GM23338 (cell line): Measurements from ENCODE around the gene SAFB. TPM values are rescaled to one million over a fixed set of nuclear protein-coding genes. Genes with fewer than 3 reads are reported as not detected.

Source experiments
- ATAC-seq: fragments of 200-7000 bp; cut with Tn5 transposase; 3 replicates; pipeline ENCODE4 v1.9.1; 2020
- DNase-seq: peaks from one replicate; pipeline ENCODE4 v3.0.0-alpha.2; 2015; ENCODE audit warnings: low spot score
- H2AFZ ChIP-seq: fragments of 200-600 bp; sonication (generic); 2 replicates; pipeline ENCODE4 v1.8.0; 2016; ENCODE audit warnings: antibody characterized with exemption, mild to moderate bottlenecking, moderate library complexity
- H3F3A ChIP-seq: fragments of 200-600 bp; sonication (generic); replicated peaks from 2 replicates; pipeline ENCODE4 v1.8.0; 2017; ENCODE audit warnings: antibody characterized with exemption, mixed run types, low read depth
- H3K27ac ChIP-seq: fragments of 200-600 bp; sonication (generic); 2 replicates; pipeline ENCODE4 v1.6.1; 2016; ENCODE audit warnings: low read depth
- H3K27me3 ChIP-seq: fragments of 200-600 bp; sonication (generic); 2 replicates; pipeline ENCODE4 v1.8.0; 2016; ENCODE audit warnings: mild to moderate bottlenecking, mixed run types, moderate library complexity; ENCODE audit not compliant: insufficient read depth
- H3K36me3 ChIP-seq: fragments of 200-600 bp; sonication (generic); 2 replicates; pipeline ENCODE4 v1.8.0; 2016; ENCODE audit warnings: mild to moderate bottlenecking; ENCODE audit not compliant: insufficient read depth
- H3K4me1 ChIP-seq: fragments of 200-600 bp; sonication (generic); 2 replicates; pipeline ENCODE4 v1.8.0; 2016; ENCODE audit warnings: mild to moderate bottlenecking, moderate library complexity; ENCODE audit not compliant: insufficient read depth
- H3K4me2 ChIP-seq: fragments of 200-600 bp; sonication (generic); 2 replicates; pipeline ENCODE4 v1.7.1; 2017; ENCODE audit warnings: mixed run types
- H3K4me3 ChIP-seq: fragments of 200-600 bp; sonication (generic); 2 replicates; pipeline ENCODE4 v1.6.1; 2016; ENCODE audit warnings: mixed run types
- H3K79me2 ChIP-seq: fragments of 200-600 bp; sonication (generic); replicated peaks from 2 replicates; pipeline ENCODE4 v1.8.0; 2017; ENCODE audit warnings: mild to moderate bottlenecking; ENCODE audit not compliant: insufficient read depth
- H3K9me2 ChIP-seq: fragments of 200-600 bp; sonication (generic); 2 replicates; pipeline ENCODE4 v1.8.0; 2017; ENCODE audit not compliant: insufficient read depth
- H4K20me1 ChIP-seq: fragments of 200-600 bp; sonication (generic); replicated peaks from 2 replicates; pipeline ENCODE4 v1.8.0; 2017; ENCODE audit warnings: mild to moderate bottlenecking; ENCODE audit not compliant: insufficient read depth
- H3K27ac Mint-ChIP-seq: 2 replicates; pipeline ENCODE4 v1.8.0; 2020; ENCODE audit warnings: inconsistent platforms, mild to moderate bottlenecking, moderate library complexity, mixed read lengths
- H3K27me3 Mint-ChIP-seq: 3 replicates; pipeline ENCODE4 v1.8.0; 2022; ENCODE audit warnings: low read depth, mild to moderate bottlenecking, moderate library complexity, mixed read lengths, inconsistent platforms; ENCODE audit not compliant: insufficient read depth, poor library complexity
- H3K36me3 Mint-ChIP-seq: 3 replicates; pipeline ENCODE4 v1.8.0; 2021; ENCODE audit warnings: low read depth, mild to moderate bottlenecking, inconsistent platforms, moderate library complexity, mixed read lengths
- H3K4me1 Mint-ChIP-seq: 3 replicates; pipeline ENCODE4 v1.8.0; 2020; ENCODE audit warnings: mild to moderate bottlenecking, inconsistent platforms, mixed read lengths
- H3K4me3 Mint-ChIP-seq: 3 replicates; pipeline ENCODE4 v1.8.0; 2021; ENCODE audit warnings: moderate library complexity, mild to moderate bottlenecking, inconsistent platforms, mixed read lengths
- H3K9me3 Mint-ChIP-seq: 3 replicates; pipeline ENCODE4 v1.8.0; 2020; ENCODE audit warnings: moderate library complexity, mild to moderate bottlenecking, inconsistent platforms, mixed read lengths
- CREB1 ChIP-seq: fragments of 250-450 bp; sonication (Bioruptor Pico); IDR thresholded peaks from 2 replicates; pipeline ENCODE4 v1.5.0; 2020; ENCODE audit warnings: low read depth, mild to moderate bottlenecking, moderate library complexity
- ETS1 ChIP-seq: IDR thresholded peaks from 2 replicates; pipeline ENCODE4 v1.6.1; 2016; ENCODE audit warnings: antibody characterized with exemption
- EZH2 ChIP-seq: fragments of 200-600 bp; sonication (generic); IDR thresholded peaks from one replicate; pipeline ENCODE4 v1.8.0; 2017; ENCODE audit warnings: antibody characterized with exemption, mild to moderate bottlenecking, low read depth; ENCODE audit not compliant: unreplicated experiment
- EZH2phosphoT487 ChIP-seq: fragments of 200-600 bp; sonication (generic); IDR thresholded peaks from one replicate; pipeline ENCODE4 v1.8.1; 2018; ENCODE audit warnings: antibody characterized with exemption; ENCODE audit not compliant: unreplicated experiment
- JUNB ChIP-seq: IDR thresholded peaks from one replicate; pipeline ENCODE4 v1.6.1; 2016; ENCODE audit warnings: antibody characterized with exemption; ENCODE audit not compliant: unreplicated experiment
- NANOG ChIP-seq: IDR thresholded peaks from 2 replicates; pipeline ENCODE4 v1.6.1; 2016; ENCODE audit warnings: antibody characterized with exemption, borderline replicate concordance
- REST ChIP-seq: IDR thresholded peaks from one replicate; pipeline ENCODE4 v1.6.1; 2018; ENCODE audit warnings: antibody characterized with exemption; ENCODE audit not compliant: unreplicated experiment
- STAT1 ChIP-seq: IDR thresholded peaks from one replicate; pipeline ENCODE4 v1.6.1; 2016; ENCODE audit warnings: antibody characterized with exemption; ENCODE audit not compliant: unreplicated experiment
- ZNF114 ChIP-seq: fragments of 250-450 bp; sonication (Bioruptor Pico); IDR thresholded peaks from 2 replicates; pipeline ENCODE4 v1.5.0; 2020; ENCODE audit warnings: mild to moderate bottlenecking, moderate library complexity
- ZNF331 ChIP-seq: fragments of 250-450 bp; sonication (Bioruptor Pico); IDR thresholded peaks from 2 replicates; pipeline ENCODE4 v1.5.0; 2020; ENCODE audit warnings: low read depth, mild to moderate bottlenecking, moderate library complexity
- polyA plus RNA-seq: library from polyadenylated mRNA; unstranded; fragments of >200 nt; fragmentation: Nextera tagmentation; extraction: Ambion mirVana; gene quantifications from 2 replicates; pipeline ENCODE4 v1.2.1, GENCODE V29; 2016
- total RNA-seq: library from RNA; depleted of rRNA; stranded (reverse); fragments of >200 nt; shearing (Covaris generic); gene quantifications from 2 replicates; pipeline ENCODE4 v1.2.3, GENCODE V29; 2014
- TF ChIP-seq, protein P1 (sequence below), 2 experiments: fragments of 200-600 bp in 1 of 2; sonication (generic) in 1 of 2; conservative IDR thresholded peaks; 2 replicates each; pipeline versions ENCODE4 v1.5.1 to v1.6.1; 2016 to 2017; ENCODE audit warnings: antibody characterized with exemption in 2 of 2, low read depth in 2 of 2, mild to moderate bottlenecking in 2 of 2, moderate library complexity in 1 of 2
- TF ChIP-seq, protein P2 (sequence below): fragments of 250-450 bp; sonication (Bioruptor Pico); IDR thresholded peaks from 2 replicates; pipeline ENCODE4 v1.5.0; 2020; ENCODE audit warnings: mild to moderate bottlenecking, moderate library complexity

The SAFB gene
- total and polyA plus RNA-seq, 2 experiments from 2014 or later = 85.2 to 109 TPM

- Histone ChIP-seq H3K4me2 (no peak overlapping the region), H3K4me3 (no peak overlapping the region), H3F3A (0 out of 2 replicates have a peak, but pooled peaks cover 4% of the 10 kb centered on the region), H3K36me3 (peaks cover 50% of the 10 kb centered on the region), H3K27me3 (no peaks in the 10 kb centered on the region), H3K27ac (no peak overlapping the region), H3K4me1 (no peaks in the 10 kb centered on the region), H3K9me2 (no peaks in the 10 kb centered on the region), H3K79me2 (peaks cover 29% of the 10 kb centered on the region), H2AFZ (no peak overlapping the region), H4K20me1 (peaks cover 41% of the 10 kb centered on the region)
- Mint-ChIP-seq H3K36me3 (peaks cover 88% of the 10 kb centered on the region), H3K9me3 (no peaks in the 10 kb centered on the region), H3K27me3 (peaks cover 6% of the 10 kb centered on the region), H3K4me1 (no peaks in the 10 kb centered on the region), H3K4me3 (no peak overlapping the region), H3K27ac (no peak overlapping the region)
- TF ChIP-seq EZH2 (no peak), ZNF114 (CRISPR knock-in tag) (no peak), ETS1 (no peak), STAT1 (no peak), ZNF331 (CRISPR knock-in tag) (no peak), REST (no peak), JUNB (no peak), CREB1 (CRISPR knock-in tag) (no peak), EZH2phosphoT487 (no peak), NANOG (no peak)
- TF ChIP-seq, protein P1, sequence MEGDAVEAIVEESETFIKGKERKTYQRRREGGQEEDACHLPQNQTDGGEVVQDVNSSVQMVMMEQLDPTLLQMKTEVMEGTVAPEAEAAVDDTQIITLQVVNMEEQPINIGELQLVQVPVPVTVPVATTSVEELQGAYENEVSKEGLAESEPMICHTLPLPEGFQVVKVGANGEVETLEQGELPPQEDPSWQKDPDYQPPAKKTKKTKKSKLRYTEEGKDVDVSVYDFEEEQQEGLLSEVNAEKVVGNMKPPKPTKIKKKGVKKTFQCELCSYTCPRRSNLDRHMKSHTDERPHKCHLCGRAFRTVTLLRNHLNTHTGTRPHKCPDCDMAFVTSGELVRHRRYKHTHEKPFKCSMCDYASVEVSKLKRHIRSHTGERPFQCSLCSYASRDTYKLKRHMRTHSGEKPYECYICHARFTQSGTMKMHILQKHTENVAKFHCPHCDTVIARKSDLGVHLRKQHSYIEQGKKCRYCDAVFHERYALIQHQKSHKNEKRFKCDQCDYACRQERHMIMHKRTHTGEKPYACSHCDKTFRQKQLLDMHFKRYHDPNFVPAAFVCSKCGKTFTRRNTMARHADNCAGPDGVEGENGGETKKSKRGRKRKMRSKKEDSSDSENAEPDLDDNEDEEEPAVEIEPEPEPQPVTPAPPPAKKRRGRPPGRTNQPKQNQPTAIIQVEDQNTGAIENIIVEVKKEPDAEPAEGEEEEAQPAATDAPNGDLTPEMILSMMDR (conservative IDR thresholded peaks at IDR 0.05; ENCODE audit: low read depth in 2 of 2) = no peak
- TF ChIP-seq, protein P2, sequence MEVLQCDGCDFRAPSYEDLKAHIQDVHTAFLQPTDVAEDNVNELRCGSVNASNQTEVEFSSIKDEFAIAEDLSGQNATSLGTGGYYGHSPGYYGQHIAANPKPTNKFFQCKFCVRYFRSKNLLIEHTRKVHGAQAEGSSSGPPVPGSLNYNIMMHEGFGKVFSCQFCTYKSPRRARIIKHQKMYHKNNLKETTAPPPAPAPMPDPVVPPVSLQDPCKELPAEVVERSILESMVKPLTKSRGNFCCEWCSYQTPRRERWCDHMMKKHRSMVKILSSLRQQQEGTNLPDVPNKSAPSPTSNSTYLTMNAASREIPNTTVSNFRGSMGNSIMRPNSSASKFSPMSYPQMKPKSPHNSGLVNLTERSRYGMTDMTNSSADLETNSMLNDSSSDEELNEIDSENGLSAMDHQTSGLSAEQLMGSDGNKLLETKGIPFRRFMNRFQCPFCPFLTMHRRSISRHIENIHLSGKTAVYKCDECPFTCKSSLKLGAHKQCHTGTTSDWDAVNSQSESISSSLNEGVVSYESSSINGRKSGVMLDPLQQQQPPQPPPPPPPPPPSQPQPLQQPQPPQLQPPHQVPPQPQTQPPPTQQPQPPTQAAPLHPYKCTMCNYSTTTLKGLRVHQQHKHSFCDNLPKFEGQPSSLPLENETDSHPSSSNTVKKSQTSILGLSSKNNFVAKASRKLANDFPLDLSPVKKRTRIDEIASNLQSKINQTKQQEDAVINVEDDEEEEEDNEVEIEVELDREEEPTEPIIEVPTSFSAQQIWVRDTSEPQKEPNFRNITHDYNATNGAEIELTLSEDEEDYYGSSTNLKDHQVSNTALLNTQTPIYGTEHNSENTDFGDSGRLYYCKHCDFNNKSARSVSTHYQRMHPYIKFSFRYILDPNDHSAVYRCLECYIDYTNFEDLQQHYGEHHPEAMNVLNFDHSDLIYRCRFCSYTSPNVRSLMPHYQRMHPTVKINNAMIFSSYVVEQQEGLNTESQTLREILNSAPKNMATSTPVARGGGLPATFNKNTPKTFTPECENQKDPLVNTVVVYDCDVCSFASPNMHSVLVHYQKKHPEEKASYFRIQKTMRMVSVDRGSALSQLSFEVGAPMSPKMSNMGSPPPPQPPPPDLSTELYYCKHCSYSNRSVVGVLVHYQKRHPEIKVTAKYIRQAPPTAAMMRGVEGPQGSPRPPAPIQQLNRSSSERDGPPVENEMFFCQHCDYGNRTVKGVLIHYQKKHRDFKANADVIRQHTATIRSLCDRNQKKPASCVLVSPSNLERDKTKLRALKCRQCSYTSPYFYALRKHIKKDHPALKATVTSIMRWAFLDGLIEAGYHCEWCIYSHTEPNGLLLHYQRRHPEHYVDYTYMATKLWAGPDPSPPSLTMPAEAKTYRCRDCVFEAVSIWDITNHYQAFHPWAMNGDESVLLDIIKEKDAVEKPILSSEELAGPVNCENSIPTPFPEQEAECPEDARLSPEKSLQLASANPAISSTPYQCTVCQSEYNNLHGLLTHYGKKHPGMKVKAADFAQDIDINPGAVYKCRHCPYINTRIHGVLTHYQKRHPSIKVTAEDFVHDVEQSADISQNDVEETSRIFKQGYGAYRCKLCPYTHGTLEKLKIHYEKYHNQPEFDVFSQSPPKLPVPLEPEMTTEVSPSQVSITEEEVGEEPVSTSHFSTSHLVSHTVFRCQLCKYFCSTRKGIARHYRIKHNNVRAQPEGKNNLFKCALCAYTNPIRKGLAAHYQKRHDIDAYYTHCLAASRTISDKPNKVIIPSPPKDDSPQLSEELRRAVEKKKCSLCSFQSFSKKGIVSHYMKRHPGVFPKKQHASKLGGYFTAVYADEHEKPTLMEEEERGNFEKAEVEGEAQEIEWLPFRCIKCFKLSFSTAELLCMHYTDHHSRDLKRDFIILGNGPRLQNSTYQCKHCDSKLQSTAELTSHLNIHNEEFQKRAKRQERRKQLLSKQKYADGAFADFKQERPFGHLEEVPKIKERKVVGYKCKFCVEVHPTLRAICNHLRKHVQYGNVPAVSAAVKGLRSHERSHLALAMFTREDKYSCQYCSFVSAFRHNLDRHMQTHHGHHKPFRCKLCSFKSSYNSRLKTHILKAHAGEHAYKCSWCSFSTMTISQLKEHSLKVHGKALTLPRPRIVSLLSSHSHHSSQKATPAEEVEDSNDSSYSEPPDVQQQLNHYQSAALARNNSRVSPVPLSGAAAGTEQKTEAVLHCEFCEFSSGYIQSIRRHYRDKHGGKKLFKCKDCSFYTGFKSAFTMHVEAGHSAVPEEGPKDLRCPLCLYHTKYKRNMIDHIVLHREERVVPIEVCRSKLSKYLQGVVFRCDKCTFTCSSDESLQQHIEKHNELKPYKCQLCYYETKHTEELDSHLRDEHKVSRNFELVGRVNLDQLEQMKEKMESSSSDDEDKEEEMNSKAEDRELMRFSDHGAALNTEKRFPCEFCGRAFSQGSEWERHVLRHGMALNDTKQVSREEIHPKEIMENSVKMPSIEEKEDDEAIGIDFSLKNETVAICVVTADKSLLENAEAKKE = no peak
- ATAC-seq = no peak
- DNase-seq = no peak
Measured at GRCh38 chr19:5603626-5604025, 19.3 kb upstream of the SAFB start.
